HG02840 (cell line): ENCODE data around the gene NFKB1.

Experiments used
- ATAC-seq: cut with Tn5 transposase; IDR thresholded peaks from one replicate; pipeline ENCODE4 v1.9.1; 2021; ENCODE audit warnings: mild to moderate bottlenecking, moderate library complexity, moderate number of reproducible peaks; ENCODE audit not compliant: unreplicated experiment, low FRiP score

Gene NFKB1

DNA sequence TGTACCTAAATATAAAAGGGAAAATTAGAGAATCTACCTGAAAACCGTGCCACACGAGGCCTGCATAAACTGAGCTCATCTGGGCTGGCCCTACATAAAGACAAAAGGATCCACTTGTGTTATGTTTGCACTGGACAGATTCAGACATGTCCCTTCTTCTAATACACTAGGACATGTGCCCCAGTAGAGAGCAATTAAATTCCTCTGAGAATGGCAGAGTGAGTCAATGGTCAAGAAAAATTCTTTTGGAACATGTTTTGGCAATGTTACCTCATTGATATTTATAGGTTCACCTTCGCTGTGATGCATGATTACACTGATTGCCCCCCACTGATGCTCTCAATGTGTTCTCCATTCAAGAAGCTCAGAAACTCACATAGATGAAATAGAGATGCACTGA, 164.4 kb downstream of the NFKB1 start:
- no peak for ATAC-seq
